ENCODE measurements around the gene PYGB. TPM values are rescaled to one million over a fixed set of nuclear protein-coding genes. Genes with fewer than 3 reads are reported as not detected.
A peak's percentile ranks its signal among the peaks of the same experiment; 100 is the strongest.

PYGB gene
- total RNA-seq: 37.9 TPM

- ATAC-seq (peak; percentile 88), DNase-seq (ENCODE audit: low spot score) (peak; percentile 87)
- intact Hi-C loops (cut with DNase I): no loop called here
Measured at GRCh38 chr20:25247956-25248785, at the start of gene PYGB. Gene PYGB (plus strand): TSS chr20:25248085. CDS start chr20:25248179, 94 bp downstream.

GRCh38 chr20:25198663-25199383 is 49.1 kb upstream of the PYGB start:
- intact Hi-C loops (cut with DNase I): no loop called here
- ATAC-seq (no peak), DNase-seq (ENCODE audit: low spot score) (no peak)

GRCh38 chr20:25199473-25200260 is 48.2 kb upstream of the PYGB start:
- intact Hi-C loops (cut with DNase I): no loop called here
- DNase-seq (ENCODE audit: low spot score): no peak
- no peak for ATAC-seq

- no peak for DNase-seq (ENCODE audit: low spot score)
- no peak for ATAC-seq
- intact Hi-C loops (cut with DNase I): no loop called here
Measured at GRCh38 chr20:25203089-25203488, 44.8 kb upstream of the PYGB start.

- no peak for DNase-seq (ENCODE audit: low spot score)
- intact Hi-C loops (cut with DNase I): no loop called here
Measured at GRCh38 chr20:25203871-25204320, 44.0 kb upstream of the PYGB start.

GRCh38 chr20:25204550-25205276 is 43.2 kb upstream of the PYGB start:
- intact Hi-C loops (cut with DNase I): no loop called here
- ATAC-seq (peak; percentile 34), DNase-seq (ENCODE audit: low spot score) (no peak)

More at GRCh38 chr20:25203871-25204320, 44.0 kb upstream of the PYGB start:
- ATAC-seq: no peak

GRCh38 chr20:25205277-25206062 is 42.4 kb upstream of the PYGB start:
- ATAC-seq: peak; percentile 40
- intact Hi-C loops (cut with DNase I): no loop called here

GRCh38 chr20:25206063-25206403 is 41.9 kb upstream of the PYGB start:
- ATAC-seq: no peak
- no peak for DNase-seq (ENCODE audit: low spot score)
- intact Hi-C loops (cut with DNase I): no loop called here

More at GRCh38 chr20:25205277-25206062, 42.4 kb upstream of the PYGB start:
- DNase-seq (ENCODE audit: low spot score): no peak

GRCh38 chr20:25206548-25206947 is 41.3 kb upstream of the PYGB start:
- ATAC-seq (no peak), DNase-seq (ENCODE audit: low spot score) (no peak)
- intact Hi-C loops (cut with DNase I): no loop called here

- no peak for ATAC-seq
- intact Hi-C loops (cut with DNase I): no loop called here
- DNase-seq (ENCODE audit: low spot score): no peak
Measured at GRCh38 chr20:25207149-25207959, 40.5 kb upstream of the PYGB start.

- DNase-seq (ENCODE audit: low spot score) (no peak), ATAC-seq (no peak)
- intact Hi-C loops (cut with DNase I): no loop called here
Measured at GRCh38 chr20:25207960-25208534, 39.8 kb upstream of the PYGB start.

- intact Hi-C loops (cut with DNase I): no loop called here
- no peak for DNase-seq (ENCODE audit: low spot score)
- ATAC-seq: no peak
Measured at GRCh38 chr20:25209400-25209799, 38.5 kb upstream of the PYGB start.

- intact Hi-C loops (cut with DNase I): no loop called here
- no peak for ATAC-seq
- no peak for DNase-seq (ENCODE audit: low spot score)
Measured at GRCh38 chr20:25209911-25210310, 38.0 kb upstream of the PYGB start.

- DNase-seq (ENCODE audit: low spot score) (no peak), ATAC-seq (no peak)
- intact Hi-C loops (cut with DNase I): no loop called here
Measured at GRCh38 chr20:25211273-25211672, 36.6 kb upstream of the PYGB start.

GRCh38 chr20:25212242-25212641 is 35.6 kb upstream of the PYGB start:
- intact Hi-C loops (cut with DNase I): no loop called here
- ATAC-seq: no peak
- no peak for DNase-seq (ENCODE audit: low spot score)

- ATAC-seq: no peak
- DNase-seq (ENCODE audit: low spot score): no peak
- intact Hi-C loops (cut with DNase I): no loop called here
Measured at GRCh38 chr20:25213566-25214425, 34.1 kb upstream of the PYGB start.

All from sciatic nerve (tissue), 2 donors.